Tongue (tissue), 2 donors: ENCODE data around the gene CEP57L1. TPM values are rescaled to one million over a fixed set of nuclear protein-coding genes. Genes with fewer than 3 reads are reported as not detected.
"Not testable (repeated sequence)": the region's sequence is repeated elsewhere in the genome, so short reads cannot be mapped to it uniquely, and the experiment has no call there.

Source experiments
- DNase-seq: peaks from one replicate; pipeline ENCODE4 v3.0.0-alpha.2; 2015
- total RNA-seq: library from RNA; depleted of rRNA; stranded (reverse); fragments of >200 nt; gene quantifications from one replicate; pipeline ENCODE4 v1.2.3, GENCODE V29; 2014

The CEP57L1 gene
- total RNA-seq, 1 donor from 2014 or later, result 33.6 TPM

- no peak for DNase-seq
These were observed 10.4 kb downstream of the CEP57L1 start for GRCh38 chr6:109105681-109106080.

- not testable (repeated sequence) for DNase-seq
These were observed 14.4 kb downstream of the CEP57L1 start for GRCh38 chr6:109109663-109110062.

- not testable (repeated sequence) for DNase-seq
These were observed 17.4 kb downstream of the CEP57L1 start for GRCh38 chr6:109112663-109113062.

GRCh38 chr6:109117346-109118035 lies 22.2 kb downstream of the CEP57L1 start:
- DNase-seq, result no peak

DNA sequence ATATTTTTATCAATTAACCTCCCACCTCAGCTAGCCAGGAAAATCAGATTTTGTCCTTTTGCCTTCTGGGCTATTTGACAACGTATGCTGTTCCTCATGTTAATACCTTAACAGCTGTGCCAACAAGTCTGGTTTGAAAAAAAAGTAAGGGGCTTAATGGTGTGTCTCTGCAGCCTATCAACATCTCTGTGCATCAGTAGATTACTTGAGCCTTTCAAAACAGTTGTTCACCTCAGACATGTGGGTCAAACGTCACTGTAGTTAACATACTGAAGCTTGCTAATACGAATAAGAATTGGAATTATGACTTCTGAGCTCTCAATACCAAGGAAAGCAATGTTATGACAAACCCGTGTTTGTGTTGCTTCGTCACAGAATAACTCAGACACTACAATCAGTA lies 23.0 kb downstream of the CEP57L1 start:
- peak; percentile 37 for DNase-seq

DNA sequence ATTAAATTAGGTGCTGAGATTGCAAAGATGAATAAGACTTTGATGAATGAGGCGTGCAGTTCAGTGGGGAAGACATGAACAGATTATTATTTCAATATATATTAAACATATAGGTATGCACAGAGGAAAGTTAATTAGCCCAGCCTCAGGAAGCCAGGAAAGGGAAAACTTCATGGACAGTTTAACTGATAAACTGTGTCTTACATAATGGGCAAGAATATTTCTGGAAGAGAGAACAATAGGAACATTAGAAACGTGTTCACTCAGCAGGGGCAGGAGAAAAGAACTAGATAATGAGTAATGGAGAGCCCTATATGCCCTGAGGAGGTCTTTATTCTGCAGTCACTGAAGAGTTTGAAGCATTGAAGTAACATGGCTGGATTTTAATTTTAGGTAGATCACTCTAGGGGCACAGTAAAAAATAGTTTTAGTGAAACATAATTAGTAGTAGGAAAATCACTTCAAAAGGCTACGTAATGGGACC lies 23.6 kb downstream of the CEP57L1 start:
- no peak for DNase-seq

- DNase-seq, result peak; percentile 12
These were observed 26.1 kb downstream of the CEP57L1 start for GRCh38 chr6:109121411-109121810.

GRCh38 chr6:109124219-109124618 lies 28.9 kb downstream of the CEP57L1 start:
- no peak for DNase-seq

DNA sequence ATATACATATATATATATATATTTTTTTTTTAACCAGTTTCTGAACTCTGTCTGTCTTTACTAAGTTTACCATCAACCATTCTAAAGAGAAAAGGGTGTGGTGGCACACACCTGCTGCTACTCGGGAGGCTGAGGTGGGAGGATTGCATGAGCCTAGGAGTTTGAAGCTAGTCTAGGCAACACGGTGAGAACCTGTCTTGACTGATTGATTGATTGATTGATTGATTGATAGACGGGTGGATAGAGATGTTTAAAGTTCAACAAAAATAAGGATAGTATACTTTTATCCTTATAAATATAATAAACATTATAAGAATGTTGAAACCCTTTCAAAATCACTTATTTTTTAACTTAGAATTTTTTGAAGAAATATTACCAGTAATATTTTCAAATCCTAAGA lies 30.2 kb downstream of the CEP57L1 start:
- DNase-seq, result no peak

DNA sequence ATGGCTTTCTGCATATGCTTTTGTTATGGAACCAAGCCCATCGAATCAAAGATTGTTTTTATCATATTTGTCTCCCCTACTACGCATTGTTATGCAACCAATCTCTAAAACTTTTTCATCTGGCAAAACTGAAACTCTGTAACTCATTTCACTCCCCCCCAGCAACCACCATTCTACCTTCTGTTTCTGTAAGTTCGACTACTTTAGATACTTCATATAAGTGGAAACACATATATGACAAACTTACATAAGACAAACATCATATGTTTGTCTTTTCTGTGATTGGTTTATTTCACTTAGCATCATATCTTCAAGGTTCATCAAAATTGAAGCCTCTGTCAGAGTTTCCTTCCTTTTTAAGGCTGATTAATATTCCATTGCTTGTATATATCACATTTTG lies 34.8 kb downstream of the CEP57L1 start:
- no peak for DNase-seq

DNA sequence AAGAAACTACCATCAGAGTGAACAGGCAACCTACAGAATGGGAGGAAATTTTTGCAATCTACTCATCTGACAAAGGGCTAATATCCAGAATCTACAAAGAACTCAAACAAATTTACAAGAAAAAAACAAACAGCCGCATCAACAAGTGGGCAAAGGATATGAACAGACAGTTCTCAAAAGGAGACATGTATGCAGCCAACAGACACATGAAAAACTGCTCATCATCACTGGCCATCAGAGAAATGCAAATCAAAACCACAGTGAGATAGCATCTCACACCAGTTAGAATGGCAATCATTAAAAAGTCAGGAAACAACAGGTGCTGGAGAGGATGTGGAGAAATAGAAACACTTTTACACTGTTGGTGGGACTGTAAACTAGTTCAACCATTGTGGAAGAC lies 40.3 kb downstream of the CEP57L1 start:
- not testable (repeated sequence) for DNase-seq

GRCh38 chr6:109136039-109136438 lies 40.7 kb downstream of the CEP57L1 start:
- DNase-seq, result not testable (repeated sequence)

DNA sequence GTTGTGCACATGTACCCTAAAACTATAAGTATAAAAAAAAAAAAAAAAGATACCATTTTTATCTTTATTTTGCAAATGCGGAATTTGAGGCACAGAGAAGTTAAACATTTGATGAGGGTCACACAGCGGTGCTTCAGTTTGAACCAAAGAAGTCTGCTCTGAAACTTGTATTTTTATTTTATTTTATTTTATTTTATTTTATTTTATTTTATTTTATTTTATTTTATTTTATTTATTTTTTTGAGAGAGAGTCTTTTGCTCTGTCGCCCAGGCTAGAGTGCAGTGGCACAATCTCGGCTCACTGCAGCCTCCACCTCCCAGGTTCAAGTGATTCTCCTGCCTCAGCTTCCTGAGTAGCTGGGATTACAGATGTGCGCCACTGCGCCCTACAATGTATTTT lies 41.2 kb downstream of the CEP57L1 start:
- not testable (repeated sequence) for DNase-seq

DNA sequence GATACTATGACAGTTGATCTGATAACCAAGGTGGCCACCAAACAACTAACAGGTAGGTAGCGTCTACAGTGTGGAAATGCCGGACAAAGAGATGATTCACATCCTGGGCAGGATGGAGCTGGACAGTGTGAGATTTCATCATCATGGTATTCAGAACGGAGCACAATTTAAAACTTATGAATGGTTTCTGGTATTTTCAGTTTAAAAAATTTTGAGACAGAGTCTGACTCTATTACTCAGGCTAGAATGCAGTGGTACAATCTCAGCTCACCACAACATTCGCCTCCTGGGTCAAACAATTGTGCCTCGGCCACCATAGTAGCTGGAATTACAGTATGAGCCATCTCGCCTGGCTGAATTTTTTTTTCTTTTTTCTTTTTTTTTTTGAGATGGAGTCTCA lies 43.8 kb downstream of the CEP57L1 start:
- no peak for DNase-seq

GRCh38 chr6:109142067-109142466 lies 46.8 kb downstream of the CEP57L1 start:
- not testable (repeated sequence) for DNase-seq

GRCh38 chr6:109143191-109143590 lies 47.9 kb downstream of the CEP57L1 start:
- DNase-seq, result no peak

DNA sequence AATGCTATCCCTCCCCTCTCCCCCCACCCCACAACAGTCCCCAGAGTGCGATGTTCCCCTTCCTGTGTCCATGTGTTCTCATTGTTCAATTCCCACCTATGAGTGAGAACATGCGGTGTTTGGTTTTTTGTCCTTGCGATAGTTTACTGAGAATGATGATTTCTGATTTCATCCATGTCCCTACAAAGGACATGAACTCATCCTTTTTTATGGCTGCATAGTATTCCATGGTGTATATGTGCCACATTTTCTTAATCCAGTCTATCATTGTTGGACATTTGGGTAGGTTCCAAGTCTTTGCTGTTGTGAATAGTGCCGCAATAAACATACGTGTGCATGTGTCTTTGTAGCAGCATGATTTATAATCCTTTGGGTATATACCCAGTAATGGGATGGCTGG lies 52.9 kb downstream of the CEP57L1 start:
- not testable (repeated sequence) for DNase-seq

- DNase-seq, result not testable (repeated sequence)
These were observed 53.4 kb downstream of the CEP57L1 start for GRCh38 chr6:109148716-109149115.

- no peak for DNase-seq
These were observed 58.4 kb downstream of the CEP57L1 start for GRCh38 chr6:109153752-109154151.

- DNase-seq, result no peak
These were observed 69.0 kb downstream of the CEP57L1 start for GRCh38 chr6:109164331-109164730.

DNA sequence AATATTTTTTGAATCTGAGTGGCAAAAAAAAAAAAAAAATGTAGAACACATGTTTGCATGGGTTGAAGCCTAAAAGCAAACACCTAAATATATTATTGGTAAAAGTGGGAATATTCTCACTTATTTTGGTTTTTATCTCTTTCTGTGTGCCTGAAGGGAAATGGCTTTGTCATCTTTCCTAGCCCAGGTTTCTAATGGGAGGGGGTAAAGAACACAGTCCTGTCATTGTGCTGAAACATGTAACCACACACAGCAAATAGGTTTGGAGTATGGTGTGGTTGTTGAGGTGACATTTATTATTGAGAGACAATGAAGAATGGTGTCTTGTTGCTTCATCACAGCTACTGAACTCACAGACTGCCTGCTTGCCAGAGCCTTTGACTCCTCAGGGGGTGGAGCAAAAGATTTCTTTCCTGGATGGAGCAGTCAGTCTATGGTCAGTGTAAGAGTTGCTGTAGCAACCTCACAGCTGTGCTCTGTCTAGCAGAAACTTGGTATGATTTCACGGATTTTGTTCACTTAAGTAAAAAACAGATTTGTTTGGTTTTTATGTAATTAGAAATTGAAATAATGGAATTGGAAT lies 70.2 kb downstream of the CEP57L1 start:
- peak; percentile 88 for DNase-seq

GRCh38 chr6:109166673-109167072 lies 71.4 kb downstream of the CEP57L1 start:
- peak; percentile 19 for DNase-seq

GRCh38 chr6:109167562-109167961 lies 72.3 kb downstream of the CEP57L1 start:
- no peak for DNase-seq

GRCh38 chr6:109170333-109170732 lies 75.0 kb downstream of the CEP57L1 start:
- no peak for DNase-seq
